CD4-positive, alpha-beta T cell treated with Interferon gamma for 1 hour (primary cell): Measurements from ENCODE around the gene PAEP.

Experiments used
- DNase-seq: peaks from one replicate; pipeline ENCODE4 v3.0.0-alpha.2; 2020

PAEP gene

GRCh38 chr9:135579889-135580660, 18.5 kb downstream of the PAEP start:
- DNase-seq = no peak

- DNase-seq = no peak
These were observed 19.3 kb downstream of the PAEP start for GRCh38 chr9:135580664-135581380.

GRCh38 chr9:135581636-135582426, 20.3 kb downstream of the PAEP start:
- no peak for DNase-seq

GRCh38 chr9:135582541-135582940, 21.0 kb downstream of the PAEP start:
- no peak for DNase-seq

- no peak for DNase-seq
These were observed 21.6 kb downstream of the PAEP start for GRCh38 chr9:135582966-135583687.

GRCh38 chr9:135583688-135584011, 22.1 kb downstream of the PAEP start:
- DNase-seq = no peak

- DNase-seq = no peak
These were observed 22.8 kb downstream of the PAEP start for GRCh38 chr9:135584371-135584770.

GRCh38 chr9:135584934-135585333, 23.4 kb downstream of the PAEP start:
- no peak for DNase-seq

GRCh38 chr9:135586601-135587109, 25.1 kb downstream of the PAEP start:
- DNase-seq = no peak

GRCh38 chr9:135587658-135588057, 26.1 kb downstream of the PAEP start:
- DNase-seq = no peak

- DNase-seq = no peak
These were observed 26.8 kb downstream of the PAEP start for GRCh38 chr9:135588371-135588770.

GRCh38 chr9:135588886-135589595, 27.5 kb downstream of the PAEP start:
- DNase-seq = no peak

GRCh38 chr9:135589596-135590485, 28.3 kb downstream of the PAEP start:
- no peak for DNase-seq

GRCh38 chr9:135590486-135591079, 29.0 kb downstream of the PAEP start:
- DNase-seq = no peak

- no peak for DNase-seq
These were observed 30.2 kb downstream of the PAEP start for GRCh38 chr9:135591506-135592330.

- no peak for DNase-seq
These were observed 30.7 kb downstream of the PAEP start for GRCh38 chr9:135592331-135592590.

- no peak for DNase-seq
These were observed 31.1 kb downstream of the PAEP start for GRCh38 chr9:135592625-135593024.

- DNase-seq = no peak
These were observed 34.7 kb downstream of the PAEP start for GRCh38 chr9:135596211-135596610.

- DNase-seq = no peak
These were observed 38.8 kb downstream of the PAEP start for GRCh38 chr9:135600296-135600817.

- no peak for DNase-seq
These were observed 40.4 kb downstream of the PAEP start for GRCh38 chr9:135601988-135602387.
